Loucy (cell line): ENCODE measurements around the gene MKLN1.

Experiments used
- EZH2phosphoT487 ChIP-seq: fragments of 200-600 bp; IDR thresholded peaks from 2 replicates; pipeline ENCODE4 v1.6.1; 2018; ENCODE audit warnings: antibody characterized with exemption, mild to moderate bottlenecking, moderate library complexity, borderline replicate concordance
- TF ChIP-seq, protein P1 (sequence below): fragments of 200-600 bp; sonication (generic); conservative IDR thresholded peaks from 2 replicates; pipeline ENCODE4 v1.5.1; 2014; ENCODE audit warnings: mild to moderate bottlenecking, antibody characterized with exemption, low read length

DNA sequence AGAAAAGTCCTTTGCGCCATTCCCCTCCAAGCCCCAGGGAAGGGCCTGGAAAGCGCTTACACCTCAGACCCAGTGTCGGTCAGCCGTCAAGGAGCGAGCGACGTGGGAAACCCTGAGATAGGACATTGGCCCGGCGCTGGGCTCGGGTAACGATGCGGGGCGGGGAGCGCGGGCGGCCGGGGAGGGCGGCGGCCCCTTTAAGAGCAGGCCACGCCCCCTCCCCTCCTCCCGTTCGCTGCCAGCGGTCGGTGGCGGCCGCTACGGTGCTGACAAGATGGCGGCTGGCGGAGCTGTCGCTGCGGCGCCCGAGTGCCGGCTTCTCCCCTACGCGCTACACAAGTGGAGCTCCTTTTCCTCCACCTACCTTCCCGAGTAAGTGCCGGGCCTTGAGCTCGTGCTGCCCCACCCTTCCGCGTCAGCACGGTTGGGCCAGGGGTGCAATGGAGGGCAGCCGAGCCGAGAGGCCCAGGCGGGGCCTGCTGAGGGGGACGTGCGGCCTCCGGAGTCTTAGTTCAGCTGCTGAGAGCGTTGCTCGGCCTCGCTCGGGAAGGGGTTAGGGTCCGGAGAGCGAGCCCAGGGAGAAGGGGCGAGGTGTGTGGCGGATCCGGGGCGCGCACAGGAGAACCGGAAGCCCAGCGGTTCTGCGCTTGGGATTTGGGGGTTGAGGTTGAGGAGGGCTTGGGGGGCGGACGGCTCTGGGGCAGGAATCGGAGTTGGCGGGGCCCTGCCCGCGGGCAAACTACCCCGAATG lies at the start of gene MKLN1:
- no peak for TF ChIP-seq EZH2phosphoT487
- TF ChIP-seq, protein P1, sequence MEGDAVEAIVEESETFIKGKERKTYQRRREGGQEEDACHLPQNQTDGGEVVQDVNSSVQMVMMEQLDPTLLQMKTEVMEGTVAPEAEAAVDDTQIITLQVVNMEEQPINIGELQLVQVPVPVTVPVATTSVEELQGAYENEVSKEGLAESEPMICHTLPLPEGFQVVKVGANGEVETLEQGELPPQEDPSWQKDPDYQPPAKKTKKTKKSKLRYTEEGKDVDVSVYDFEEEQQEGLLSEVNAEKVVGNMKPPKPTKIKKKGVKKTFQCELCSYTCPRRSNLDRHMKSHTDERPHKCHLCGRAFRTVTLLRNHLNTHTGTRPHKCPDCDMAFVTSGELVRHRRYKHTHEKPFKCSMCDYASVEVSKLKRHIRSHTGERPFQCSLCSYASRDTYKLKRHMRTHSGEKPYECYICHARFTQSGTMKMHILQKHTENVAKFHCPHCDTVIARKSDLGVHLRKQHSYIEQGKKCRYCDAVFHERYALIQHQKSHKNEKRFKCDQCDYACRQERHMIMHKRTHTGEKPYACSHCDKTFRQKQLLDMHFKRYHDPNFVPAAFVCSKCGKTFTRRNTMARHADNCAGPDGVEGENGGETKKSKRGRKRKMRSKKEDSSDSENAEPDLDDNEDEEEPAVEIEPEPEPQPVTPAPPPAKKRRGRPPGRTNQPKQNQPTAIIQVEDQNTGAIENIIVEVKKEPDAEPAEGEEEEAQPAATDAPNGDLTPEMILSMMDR = no peak
